COR-L47 (cell line): Measurements from ENCODE around the gene CELF2.

Experiments used
- DNase-seq: peaks from one replicate; lab custom pipeline; 2025; lab: John Stamatoyannopoulos, UW

Gene CELF2

DNA sequence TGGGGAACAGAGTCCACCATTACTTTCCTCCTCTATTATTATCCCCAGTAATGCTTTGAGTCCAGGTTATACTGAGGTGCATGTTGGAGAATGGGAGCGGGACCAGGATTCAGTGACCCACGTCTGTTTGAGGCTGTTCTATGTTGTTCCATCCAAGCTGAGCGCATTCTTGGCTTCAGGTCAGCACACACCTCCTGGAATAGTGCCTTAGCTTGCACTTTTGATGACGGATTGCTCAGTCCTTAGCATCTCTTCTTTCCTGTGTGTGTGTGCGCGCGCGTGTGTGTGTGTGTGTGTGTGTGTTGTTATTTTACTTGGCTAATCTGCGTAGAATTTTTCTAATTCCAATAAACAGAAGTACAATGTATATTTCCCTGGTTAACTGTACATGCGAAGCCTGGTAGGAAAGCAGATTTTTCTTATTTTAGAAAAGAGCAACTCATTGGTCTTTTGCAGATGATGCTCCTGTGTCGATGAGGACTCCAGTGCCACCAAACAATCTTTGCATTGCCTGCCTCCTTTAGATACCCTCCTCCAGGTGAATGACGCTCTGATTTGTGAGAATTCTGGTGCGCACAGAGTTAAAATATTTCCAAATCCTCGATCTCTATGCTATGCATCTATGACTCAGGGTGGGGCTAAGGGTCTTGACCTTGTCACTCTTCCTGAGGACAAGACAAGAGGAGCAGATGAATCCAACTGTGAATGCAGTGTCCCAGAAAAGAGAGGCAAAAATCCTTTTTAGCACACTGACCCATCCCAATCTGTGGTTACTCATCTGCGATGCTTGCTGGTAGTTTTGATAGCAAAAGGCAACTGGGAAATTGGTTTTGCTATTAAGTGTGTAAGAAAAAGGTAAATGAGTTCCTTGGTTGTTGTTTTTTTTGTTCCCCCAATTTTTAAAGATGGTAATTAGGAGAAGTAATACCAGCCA, 13.3 kb upstream of the CELF2 start:
- DNase-seq: no peak

DNA sequence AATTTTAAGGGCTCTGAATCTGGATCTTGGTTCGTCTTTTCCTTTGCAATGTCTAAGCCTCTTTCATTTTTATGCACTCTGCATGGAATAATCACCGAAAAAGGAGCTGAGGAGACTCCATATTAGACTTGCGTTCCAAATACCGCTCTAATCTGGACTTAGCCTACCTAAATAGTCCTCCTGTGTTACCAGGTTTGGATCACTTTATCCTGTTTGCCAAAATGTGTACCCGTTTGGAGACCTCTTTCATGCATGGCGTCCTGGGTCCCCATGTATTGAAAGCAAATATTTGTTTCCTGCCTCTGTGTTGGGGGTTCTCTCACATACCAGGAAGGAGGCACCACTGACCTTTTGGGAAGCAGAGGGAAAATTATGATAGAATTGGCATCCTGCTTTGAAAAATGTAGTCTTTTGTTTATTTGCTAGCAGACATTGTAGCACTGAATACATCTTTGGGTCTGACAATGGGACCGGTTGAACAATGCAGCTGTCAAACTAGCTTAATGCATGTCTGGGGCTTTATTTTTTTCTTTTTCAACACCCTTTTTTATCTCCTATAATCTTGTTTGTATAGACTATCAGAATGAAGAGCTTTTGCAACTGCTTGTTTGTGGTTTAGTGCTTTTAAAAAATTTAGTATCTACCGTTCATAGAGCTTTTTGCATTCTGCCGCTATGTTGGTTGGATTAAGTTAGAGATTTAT, 11.8 kb upstream of the CELF2 start:
- no peak for DNase-seq

DNA sequence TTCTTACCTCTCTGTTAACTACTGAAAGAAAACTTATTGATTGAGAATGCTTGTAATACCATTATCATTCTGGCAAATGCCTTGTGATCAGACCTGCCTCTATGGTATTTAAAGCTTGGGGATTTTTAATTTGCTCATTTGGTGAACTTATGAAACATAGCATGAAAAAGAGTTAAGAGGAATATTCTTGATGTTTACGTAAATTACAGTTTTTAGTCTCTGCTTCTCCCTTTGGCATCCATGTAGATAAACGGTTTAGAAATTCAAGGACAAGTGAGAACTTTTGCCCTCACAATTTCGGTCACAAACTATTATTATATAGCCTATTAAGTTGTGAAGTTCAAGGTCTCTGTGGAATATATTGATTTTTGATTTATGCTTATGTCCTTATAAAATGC, 11.2 kb upstream of the CELF2 start:
- no peak for DNase-seq

DNA sequence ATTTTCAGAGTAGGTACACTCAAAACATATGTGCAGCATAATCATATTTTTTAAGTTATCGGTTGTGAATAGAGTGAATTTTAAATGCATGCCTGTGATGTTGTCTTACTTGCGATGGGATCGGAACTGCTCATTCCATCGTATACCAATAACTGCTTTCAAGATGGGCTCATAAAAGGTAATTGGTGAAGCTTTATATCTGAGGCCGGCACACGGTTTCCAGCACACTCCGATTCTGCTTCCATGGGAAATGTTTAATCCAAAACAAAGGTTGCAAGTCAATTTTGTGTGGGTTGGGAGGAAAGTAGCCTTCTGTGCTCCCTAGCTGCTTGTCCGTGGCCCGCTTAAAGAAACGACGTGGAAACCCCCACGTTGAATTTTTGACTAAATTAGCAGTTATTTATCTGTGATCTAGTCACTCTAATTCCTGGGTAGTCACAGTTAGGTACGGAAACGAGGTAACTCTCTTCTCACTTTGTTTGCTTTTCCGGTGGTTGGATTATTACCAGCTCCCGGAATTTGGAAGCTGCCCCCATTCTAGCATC, 10.1 kb upstream of the CELF2 start:
- no peak for DNase-seq

DNA sequence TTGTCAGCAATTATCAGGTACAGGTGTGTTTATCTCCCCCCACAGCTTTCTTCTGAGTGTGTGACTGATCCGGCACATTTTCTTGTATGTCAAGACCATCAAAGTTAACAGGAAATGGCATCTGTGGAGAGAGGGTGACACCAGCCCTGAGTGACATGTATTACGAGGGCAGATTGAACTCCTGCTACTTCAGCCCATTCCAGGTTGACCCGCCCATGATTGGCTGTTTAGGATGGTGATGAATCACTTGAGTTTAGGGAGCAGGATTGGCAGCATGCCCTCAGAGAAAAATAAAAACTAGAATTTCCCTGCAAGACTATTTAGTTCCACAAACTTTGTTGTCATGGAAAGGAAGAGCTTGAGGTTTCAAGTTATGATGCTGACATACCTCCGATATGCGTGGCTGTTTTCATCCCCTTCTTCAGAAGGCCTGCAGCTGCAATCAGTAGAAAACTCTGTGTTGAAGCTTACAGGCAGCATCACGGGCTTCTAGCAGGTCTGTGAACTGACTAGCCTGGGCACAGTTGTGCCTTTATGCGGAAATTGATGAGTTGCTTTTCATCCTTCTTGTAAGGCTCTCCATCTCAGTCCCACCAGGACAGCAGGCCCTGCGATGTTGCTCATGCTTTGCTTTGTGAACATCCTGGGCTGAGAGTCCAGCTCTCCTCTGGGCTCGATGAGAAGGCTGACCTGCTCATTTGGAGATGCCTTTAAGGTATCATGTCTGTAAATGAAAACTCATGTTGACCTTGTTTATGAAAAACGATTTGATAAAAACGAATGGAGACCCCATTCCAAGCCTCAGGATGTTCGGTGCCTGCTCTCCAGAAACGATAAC, 8.0 kb upstream of the CELF2 start:
- DNase-seq: no peak

DNA sequence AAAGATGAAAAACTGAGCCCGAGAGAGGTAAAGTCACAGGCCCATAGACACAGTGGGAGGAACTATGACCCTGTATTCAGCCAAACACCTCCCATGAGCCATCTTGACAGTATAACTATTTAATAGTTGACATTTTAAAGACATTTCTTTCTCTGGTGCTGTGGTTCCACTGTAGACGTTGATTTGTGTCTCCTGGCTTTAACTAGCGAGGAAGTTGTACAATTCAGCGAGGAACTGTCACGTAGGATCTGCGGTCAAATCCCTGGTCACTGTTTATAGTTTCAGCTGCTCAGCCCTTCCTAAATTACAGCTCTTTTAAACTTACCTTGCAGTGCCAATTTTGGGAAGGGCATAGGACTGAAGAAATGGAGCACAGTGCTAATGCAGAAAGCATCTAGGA, 7.1 kb upstream of the CELF2 start:
- DNase-seq: no peak

DNA sequence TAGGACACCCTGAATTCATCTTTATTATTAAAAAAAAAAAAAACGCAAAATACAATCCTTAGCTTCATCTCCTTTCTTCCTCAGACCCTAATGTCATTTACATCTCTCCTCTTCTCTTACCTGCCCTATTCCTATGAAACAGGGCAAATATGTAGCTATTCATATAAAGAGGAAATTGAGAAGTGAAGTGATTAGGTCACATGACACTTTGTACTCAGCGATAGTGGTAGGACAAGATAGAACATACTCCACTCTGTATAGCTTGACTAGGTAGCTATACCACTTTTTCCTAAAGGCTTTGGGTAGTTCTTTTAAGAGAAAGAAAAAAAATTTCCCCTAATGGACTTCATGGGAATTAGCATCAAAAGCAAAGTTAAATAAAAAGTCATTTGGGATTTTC, 6.2 kb upstream of the CELF2 start:
- no peak for DNase-seq

DNA sequence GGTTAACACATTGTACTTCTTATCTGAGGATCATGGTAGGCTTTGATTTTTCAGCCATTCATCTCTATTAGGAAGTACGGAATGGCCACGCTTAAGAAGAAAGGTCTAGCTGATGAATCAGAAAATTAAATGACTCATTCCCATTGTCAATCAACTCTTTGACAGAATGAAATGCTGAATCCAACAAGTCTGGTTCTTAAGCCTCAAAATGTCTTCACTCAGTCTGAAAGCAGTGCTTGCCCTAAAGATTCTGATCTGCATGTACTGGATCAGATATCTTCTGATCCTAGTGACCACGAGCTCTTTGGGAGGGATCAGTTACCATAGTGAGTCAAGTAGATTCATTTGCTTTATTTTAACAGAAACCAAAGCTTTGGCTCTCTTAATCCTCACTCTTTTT, 5.7 kb upstream of the CELF2 start:
- no peak for DNase-seq

DNA sequence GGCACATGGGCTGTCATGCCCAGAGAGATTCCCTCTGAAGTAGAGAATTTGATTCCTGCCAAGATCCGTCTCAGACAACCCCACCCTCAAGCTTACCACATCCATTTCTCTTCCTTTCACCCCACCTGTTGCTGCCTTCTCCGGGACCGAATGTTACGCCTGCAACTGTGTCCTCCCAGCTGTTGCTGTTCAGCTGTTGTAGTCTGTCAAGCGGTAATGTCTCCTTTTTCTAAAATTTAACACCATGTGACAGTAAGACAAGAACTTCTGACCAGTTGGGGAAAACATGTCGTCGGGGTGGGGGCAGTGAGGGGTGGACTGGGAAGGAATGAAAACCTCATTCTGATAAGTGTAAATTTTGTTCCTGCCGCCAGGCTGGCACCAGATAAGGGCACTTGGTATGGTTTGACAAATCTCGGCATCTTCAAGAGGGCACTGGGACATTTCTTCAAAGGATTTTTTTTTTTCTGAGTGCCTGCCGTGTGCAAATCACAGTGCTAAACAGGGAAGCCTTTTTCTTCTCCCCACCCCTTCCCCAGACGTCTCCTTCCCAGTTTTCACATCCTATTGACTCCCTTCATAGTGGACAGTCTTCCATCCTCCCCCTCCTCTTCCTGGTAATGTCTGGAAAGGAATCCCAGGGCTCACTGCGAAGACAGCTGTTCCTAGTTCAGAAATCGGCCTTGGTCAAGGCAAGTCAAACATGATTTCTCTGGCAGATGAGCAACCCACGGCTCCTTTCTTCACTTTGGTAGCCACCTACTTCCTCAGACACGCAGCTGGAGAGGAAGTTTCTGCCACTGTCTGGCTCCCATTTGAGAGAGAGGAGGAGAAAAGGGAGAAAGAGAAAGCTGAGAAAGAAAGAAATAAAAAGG, 5.0 kb upstream of the CELF2 start:
- no peak for DNase-seq

DNA sequence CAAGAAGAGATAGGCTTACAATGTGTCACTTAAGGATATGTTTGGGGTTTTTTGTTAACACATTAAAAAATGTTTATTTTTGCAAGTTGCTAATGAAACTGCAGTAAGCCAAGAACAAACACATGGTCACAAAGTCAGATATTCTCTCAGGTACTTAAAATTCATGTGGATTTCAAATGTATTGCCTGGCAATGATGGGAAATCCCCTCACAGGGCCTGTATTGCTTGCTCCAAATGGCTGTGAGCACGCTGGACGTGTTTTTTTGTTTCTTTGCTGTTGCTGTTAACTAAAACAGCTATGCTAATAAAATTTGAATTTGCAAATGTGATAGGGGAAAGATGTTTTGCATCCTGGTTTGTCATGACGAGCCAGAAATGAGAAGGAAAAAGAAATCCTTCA, 3.8 kb upstream of the CELF2 start:
- no peak for DNase-seq

DNA sequence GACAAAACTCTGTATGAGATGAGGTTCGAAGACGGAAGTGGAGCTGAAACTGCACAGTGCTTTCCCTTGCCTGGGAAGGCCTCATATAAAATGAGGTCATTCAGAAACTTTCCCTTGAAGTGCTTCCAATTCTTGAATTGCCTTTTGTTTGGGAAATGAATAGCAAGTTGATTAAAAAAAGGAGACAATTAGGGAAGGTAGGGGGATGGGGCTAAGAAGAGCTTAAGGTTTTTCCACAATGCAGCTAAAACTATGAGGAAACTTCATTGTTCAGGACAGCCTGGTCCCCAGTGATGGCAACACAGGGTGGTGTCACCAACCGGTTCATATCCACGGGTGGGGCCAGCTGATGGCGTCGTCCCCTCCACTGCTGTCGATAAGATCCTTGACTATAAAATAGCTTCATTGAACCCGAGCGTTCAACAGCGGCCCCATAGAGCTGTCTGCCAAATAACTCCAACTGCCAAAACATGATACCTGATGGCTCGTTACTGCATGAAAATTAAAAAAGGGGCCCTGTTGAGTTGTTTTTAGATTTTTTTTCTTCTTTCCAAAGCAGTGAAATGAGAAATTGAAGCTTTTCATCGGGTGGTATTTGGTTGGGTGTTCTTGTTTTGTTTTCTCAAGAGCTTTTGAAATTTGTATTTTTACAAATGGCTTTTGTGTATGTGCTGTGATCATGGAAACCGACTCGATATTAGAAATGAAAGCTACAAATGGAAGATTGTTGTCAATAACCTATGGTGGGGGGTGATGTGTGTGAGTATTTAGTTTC, 2.8 kb upstream of the CELF2 start:
- DNase-seq: no peak

DNA sequence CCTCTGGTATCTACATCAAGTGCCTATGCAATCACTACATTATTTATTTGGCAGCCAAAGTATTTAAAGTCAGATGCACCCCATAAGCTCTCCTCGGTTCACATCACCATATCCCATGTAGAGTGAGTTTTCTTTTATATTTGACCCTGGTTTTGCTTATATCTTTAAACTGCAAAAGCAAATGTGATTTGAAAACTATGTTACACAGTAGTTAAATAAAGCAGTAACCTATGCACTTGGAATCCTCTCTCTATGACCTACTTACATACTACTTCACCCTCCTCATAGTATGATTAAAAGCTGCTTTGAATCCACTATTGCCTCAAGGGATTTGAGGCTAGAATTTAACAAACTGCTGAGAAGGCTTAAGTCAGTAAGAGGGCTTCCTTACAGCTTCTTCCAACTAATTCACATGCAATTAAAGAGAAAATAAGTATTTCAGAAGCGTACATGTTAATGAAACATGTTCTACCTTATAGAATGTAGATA, 2.2 kb upstream of the CELF2 start:
- DNase-seq: no peak

DNA sequence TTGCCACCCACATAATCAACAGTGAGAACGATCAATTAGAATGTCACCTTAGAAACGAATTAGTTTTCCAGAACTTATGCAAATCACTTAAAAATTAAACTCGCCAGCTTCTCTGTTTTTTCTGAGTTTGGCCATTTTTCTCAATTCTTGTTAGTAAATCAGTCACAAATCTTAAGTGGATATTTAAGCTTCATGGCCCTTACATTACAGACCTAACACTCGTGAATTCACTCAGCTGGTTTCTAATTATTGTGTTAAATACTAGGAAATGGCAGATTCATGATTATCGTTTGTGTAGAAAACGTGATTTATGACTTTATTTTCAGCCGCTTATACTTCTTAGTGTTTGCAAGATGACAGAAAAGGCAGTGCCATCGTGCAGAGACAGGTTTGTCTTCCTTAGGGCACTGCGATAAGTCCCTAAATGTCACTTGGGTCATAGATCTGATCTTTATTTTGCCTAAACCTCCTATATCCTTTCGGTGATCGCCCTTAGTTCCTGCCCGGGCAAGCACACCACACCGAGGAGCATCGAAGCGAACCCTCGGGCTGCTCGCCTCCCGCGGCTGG, 587 bp upstream of the CELF2 start:
- no peak for DNase-seq

DNA sequence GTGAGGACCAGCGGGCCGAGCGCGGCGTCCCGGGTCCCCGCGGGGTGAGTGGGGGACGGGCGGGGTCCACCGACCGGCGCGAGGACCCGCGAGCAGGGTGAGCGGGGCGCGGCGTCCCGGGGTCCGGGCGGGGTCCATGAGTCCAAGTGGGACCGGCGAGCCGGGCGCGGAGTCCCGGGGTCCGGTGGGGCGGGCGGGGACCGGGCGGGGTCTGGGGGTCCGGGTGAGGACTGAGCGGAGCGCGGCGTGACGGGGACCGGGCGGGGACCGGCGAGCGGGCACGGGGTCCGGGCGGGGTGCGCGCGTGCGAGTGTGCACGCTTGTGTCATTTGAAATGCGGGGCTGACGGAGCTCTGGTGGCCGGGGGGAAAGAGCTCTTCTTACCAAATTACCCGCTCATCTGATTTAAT, 765 bp downstream of the CELF2 start:
- DNase-seq: no peak

DNA sequence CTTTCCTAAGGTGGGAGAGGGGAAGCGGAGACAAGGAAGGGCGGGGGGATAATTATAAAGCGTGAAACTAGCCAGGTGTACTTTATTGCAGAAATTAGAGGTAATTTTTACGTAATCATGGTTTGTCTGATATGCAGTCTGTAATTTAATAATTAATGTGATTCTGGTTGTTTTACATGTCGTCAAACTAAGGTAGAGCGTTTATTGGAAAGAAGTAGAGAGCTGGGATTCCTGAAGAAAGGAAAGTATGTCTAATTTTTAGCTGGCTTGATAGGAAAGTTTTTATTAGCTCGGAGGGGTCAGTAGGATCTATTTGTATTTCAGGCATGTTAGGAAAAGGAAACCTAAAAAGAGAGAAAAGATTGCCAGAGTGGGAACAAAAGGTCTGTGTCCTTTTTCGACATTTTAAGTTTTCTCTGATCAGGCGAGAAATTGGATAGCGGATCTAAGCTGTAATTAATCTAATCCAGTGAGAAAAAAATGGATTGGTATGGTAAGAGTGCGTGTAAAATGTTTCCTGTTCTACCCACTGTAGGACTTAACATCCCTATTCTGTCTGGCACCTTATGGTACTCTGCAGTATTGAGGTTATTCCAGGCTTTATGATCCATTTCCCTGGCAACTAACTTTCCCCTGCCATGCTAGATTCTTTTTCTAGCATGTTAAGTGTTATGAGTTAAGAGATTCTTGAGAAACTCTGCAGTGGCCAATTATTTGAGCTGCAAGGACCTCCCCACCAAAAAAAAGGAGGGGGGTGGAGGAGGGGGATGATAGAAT, 1.4 kb downstream of the CELF2 start:
- no peak for DNase-seq

DNA sequence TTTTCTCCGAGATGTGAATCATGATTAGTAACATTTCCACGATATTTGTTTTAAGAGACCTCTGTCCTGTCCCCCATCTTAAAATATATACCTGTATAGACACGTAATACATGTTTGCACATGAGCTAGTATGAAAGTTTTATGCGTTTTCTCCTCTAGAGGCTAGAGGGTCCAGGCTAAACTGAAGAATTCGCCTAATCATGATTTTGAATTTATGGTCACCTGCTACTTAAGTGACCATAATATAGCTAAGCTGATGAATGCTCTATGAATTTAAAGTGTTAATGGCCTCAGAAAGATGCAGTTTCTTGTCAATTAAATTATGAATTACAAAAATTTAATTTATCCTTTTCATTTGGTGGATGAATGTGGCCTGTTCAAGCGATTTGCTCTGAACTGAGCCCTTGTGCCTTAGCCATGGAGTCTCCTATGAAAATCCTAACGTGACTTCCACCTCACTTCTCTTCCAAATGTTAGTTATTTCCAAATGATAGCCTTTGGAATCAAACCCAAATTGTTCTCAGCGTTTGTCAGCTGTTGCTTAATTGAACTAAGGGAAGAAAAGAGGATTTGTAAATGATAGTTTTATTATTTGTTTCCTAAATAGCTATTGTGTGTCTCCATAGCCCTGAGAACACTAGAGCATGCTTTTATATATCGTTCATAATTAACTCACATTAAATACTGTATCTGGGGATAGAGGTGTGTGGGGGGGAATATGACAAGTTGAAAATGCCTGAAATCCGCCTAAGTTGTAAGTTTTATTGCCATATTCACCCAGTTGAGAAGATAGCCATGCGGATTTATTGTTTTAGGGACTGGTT, 2.3 kb downstream of the CELF2 start:
- DNase-seq: no peak

DNA sequence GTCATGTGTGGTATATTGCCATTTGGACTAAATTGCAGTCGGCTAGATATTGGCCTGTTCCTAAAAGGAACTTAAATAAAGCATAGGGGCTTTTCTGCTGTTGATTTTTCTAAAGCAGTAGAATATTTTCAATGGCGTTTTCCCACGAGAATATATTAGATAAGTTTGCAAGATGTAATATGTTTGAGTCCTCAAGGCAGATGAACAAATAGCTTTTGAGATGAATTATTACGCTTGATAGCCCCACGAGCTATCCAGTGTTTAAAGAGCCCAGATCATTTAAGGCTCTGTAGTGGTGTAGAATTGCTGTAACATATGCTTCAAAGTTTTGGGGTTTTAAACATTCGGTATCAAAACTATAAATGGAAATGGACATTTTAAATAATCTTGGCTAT, 2.9 kb downstream of the CELF2 start:
- DNase-seq: no peak

DNA sequence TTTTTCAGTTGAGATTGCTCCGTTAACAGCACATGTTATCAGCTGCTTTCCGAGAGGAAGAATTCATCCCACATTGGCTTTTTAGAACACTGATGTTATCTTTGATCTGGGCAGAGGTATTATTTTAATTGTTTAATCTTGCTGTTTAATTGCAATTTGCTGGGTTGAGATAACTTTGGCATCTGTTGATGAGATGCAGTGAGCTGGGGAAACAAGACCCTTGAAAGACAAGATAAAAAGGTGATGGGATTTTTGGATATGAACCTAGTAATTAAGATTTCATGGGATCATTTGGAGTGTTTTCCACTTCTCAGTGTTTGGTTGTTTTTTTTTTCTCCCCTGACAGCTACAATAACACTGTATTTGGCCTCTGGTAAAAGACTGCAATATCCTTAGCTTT, 4.5 kb downstream of the CELF2 start:
- no peak for DNase-seq
